NCI-H774 (cell line): ENCODE results near the gene HENMT1.
"Not testable (repeated sequence)": the region's sequence is repeated elsewhere in the genome, so short reads cannot be mapped to it uniquely, and the experiment has no call there.

ENCODE experiments used
- DNase-seq: peaks from one replicate; lab custom pipeline; 2025; lab: John Stamatoyannopoulos, UW

Gene HENMT1

DNA sequence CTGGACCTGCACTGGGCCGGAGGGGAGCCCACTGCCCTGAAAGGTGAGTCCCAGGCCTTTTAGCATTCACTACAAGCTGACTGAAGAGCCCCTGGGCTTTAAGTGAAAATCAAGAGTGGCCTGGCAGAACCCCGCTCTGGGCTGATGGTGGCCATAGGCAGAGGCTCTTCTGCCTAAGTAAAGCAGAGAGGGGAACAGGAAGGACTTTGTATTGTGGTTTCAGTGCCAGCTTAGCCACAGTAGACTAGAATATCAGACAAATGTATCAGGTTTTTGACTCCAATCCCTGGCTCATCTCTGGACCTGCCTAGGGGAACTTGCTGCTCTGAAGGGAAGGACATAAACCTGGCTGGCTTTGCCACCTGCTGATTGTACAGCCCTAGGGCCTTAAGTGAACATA lies 10.2 kb upstream of the HENMT1 start:
- no peak for DNase-seq

DNA sequence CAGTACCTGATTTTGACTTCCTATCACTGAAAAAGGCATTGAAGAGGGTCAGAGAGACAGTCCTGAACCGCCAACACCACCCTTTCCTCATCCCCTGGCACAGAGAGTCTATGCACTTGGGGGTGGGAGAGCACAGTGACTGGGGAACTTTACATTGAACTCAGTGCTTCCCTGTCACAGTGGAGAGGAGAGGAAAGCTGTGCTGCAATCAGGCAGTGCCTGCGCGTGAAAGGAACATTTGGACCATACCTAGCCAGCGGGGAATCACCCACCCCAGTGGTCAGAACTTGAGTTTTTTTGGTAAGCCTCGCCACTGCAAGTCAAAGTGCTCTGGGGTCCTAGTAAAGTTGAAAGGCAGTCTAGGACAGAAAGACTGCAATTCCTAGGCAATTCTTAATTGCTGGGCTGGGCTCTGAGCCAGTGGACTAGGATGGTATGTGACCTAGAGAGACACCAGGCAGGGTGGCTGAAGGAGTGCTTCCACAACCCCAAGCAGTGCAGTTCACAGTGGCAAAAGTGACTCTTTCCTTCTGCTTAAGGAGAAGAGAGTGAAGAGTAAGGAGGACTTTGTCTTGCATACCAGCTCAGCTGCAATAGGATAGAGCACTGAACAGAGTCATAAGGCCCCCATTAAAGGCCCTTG lies 9.4 kb upstream of the HENMT1 start:
- DNase-seq = no peak

DNA sequence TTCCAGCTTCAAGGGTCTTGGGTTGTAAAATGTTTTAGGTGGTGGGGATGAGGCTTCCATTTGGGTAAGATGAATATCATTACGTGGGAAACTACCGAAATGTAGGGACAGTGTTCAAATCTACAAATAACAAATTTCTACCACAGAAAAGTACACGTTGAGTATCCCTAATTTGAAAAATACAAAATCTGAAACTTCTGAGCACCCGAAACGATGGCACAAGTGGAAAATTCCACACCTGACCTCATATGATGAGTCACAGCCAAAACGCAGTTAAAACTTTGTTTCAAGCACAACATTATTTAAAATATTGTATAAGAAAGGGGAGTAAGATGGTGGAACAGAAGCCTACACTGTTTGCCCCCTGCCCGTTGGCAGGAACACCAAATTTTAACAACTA lies 8.8 kb upstream of the HENMT1 start:
- DNase-seq = no peak

DNA sequence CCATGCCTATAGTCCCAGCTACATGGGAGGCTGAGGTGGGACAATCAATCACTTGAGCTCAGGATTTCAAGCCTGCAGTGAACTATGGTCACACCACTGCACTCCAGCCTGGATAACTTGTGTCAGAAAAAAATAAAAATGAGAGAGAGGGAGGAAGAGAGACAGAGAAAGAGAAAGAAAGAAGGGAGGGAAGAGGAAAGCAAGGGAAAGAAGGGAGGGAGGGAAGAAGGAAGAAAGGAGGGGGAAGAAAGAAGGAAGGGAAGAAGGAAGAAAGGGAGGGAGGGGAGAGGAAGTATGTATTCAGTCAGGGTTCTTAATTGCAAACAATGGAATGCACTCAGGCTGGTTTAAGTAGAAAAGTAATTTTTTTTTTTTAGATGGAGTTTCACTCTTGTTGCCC lies 7.9 kb upstream of the HENMT1 start:
- DNase-seq = no peak

DNA sequence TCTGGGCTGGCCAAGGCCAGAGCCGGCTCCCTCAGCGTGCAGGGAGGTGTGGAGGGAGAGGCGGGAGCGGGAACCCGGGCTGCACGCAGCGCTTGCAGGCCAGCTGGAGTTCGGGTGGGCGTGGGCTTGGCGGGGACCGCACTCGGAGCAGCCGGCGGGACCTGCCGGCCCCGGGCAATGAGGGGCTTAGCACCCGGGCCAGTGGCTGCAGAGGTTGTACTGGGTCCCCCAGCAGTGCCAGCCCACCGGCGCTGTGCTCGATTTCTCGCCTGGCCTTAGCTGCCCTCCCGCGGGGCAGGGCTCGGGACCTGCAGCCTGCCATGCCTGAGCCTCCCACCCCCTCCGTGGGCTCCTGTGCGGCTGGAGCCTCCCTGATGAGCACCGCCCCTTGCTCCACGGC lies 6.5 kb upstream of the HENMT1 start:
- not testable (repeated sequence) for DNase-seq

DNA sequence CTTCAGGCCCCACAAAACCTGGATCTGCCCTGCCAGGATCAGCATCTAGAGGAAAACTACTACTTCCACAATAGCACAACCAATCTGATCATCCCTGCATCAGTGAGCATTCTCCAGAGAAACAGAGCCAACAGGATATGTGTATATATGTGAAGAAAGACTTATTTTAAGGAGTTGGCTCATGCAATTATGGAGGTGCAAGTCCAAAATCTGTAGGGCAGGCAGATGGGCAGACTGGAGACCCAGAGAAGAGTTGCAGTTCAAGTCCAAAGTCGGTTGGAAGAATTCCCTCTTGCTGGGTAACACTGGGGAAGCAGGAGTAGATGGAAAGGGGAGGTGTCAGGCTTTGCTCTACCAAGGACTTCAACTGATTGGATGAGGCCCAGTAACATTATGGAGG lies 4.9 kb upstream of the HENMT1 start:
- no peak for DNase-seq

DNA sequence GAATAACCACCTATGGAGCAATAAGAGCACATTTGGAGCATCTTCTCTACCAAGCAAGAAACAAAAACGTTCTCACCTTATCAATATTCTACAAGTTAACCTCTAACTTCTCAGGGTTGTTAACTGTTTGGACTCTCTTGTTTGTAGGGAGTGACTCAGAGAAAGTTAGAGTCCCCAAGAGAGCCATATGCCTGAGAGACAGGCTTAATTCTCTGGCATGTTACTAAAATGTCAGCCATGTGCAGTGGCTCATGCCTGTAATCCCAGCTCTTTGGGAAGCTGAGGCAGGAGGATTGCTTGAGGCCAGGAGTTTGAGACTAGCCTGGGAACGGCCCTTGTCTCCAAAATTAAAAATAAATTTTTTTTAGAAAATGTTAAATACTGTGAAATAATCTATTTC lies 4.2 kb upstream of the HENMT1 start:
- no peak for DNase-seq

DNA sequence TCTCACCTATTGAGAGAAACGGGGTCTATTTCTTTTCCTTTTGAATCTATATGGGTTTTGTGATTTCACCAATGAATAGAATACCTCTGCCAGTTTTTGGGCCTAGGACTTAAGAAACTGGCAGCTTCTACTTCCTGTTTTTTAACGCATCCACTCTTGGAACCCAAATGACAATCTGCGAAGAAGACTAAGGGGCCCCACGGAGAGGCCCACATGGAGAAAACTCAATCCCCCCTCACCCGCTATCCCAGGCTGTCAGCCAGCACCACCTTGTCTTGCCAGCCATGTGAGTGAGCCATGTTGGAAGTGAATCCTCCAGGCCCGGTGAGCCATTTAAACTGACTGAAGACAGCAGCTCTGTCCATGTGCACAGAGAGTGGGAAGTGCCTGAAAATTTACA lies 3.6 kb upstream of the HENMT1 start:
- no peak for DNase-seq

DNA sequence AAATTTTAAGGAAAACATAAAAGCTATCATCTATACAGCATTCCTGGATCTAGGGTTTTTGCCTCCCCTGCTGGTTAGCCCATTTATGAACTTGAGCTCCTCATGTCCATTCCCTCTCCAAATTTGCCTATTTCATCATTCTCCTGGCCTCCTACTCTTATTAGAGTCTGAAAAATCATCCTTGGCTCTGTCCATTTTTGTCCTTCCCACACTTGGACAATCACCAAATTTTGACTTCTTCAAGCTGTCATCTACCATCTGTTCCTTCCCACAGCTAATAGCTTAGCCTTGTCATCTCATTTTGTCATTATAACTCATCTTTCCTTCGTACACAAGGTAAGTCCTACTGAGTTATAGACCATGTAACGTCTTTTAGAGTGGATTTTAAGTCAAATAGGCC lies 2.2 kb upstream of the HENMT1 start:
- no peak for DNase-seq

DNA sequence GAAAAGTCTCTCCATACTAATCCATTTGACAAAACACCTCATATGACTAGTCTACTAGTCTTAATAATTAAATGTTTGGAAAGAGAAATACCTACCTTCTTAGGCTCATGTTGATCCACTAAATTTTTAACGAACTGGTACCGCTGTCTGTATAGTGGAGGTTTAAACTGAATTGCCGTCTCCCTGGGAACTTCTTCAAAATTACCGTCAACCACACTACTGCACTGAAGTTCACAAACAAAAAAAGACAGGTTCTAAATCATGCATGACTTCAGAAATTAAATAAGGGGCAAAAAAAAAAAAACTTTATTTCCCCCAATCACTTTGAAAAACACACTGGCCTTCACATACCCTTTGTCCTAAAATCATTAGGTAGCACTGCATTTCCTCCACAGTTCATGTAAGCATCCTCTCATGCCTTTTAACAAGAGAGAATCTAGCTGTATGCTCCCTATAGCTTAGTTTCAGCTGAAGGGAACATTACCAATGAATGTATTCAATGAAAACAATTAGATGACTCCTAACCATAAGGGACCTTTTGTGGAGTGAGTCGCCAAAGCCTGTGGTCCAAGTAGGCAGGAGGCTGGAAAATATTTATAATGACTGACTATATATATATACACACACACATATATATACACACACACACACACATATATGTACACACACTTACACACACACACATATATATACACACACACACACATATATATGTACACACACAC lies 3.4 kb downstream of the HENMT1 start:
- DNase-seq = no peak

DNA sequence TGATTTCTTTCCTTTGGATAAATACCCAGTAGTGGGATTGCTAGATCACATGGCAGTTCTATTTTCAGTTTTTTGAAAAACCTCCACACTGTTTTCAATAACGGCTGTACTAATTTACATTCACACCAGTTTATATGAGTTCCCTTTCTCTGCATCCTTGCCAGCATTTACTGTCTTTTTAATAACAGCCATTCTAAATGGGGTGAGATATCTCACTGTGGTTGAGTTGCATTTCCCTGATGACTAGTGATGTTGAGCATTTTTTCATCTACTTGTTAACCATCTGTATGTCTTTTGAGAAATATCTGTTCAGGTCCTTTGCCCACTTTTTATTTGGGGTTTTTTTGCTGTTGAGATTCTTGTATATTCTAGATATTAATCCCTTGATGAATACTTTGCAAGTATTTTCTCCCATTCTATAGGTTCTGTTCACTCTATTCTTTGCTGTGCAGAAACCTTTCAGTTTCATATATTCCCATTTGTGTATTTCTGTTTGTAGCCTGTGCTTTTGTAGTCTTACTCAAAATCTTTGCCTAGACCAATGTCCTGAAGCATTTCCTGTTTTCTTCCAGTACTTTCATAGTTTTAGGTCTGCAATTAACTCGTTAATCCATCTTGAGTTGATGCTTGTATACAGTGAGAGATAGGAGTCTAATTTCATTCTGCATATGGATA lies 7.3 kb downstream of the HENMT1 start:
- DNase-seq = no peak

DNA sequence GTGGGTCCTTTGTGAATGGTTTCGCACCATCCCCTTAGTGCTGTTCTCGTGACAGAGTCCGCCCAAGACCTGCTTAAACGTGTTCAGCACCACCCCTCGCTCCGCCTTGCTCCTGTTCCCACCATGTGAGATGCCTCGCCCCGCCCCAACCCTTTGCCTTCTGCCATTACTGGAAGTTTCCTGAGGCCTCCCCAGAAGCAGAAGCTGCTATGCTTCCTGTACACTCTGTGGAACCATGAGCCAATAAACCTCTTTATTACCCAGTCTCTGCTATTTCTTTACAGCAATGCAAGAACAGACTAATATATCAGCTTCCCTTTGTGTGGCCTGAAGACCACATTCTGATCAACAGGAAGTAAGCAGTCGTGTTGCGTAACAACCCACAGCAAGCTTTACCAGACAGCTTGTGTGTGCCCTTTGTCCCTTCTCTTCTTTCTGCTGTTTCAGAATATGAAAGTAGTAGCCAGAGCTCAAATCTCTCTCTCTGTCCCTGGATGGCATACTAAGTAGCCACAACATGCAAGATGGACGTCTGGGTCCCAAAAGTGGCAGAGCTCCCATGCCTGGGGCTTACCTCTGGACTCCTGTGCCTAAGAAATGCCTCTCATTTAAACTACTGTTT lies 14.1 kb downstream of the HENMT1 start:
- DNase-seq = no peak

DNA sequence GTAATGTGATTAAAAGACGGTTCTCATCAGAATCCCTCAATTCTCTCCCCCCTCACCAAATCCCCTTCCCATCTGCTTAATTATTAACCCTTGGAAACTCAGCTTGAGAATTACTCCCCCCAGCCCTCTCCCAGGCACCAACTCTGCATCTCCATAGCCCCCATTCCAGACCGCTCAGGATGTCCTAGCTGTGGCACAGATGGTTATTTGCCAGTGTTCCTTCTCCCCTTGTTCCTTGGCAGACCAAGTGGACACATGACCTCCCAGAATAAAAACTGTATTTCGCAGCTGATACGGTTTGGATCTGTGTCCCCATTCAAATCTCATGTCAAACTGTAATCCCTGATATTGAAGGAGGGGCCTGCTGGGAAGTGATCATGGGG lies 14.6 kb downstream of the HENMT1 start:
- DNase-seq = no peak

DNA sequence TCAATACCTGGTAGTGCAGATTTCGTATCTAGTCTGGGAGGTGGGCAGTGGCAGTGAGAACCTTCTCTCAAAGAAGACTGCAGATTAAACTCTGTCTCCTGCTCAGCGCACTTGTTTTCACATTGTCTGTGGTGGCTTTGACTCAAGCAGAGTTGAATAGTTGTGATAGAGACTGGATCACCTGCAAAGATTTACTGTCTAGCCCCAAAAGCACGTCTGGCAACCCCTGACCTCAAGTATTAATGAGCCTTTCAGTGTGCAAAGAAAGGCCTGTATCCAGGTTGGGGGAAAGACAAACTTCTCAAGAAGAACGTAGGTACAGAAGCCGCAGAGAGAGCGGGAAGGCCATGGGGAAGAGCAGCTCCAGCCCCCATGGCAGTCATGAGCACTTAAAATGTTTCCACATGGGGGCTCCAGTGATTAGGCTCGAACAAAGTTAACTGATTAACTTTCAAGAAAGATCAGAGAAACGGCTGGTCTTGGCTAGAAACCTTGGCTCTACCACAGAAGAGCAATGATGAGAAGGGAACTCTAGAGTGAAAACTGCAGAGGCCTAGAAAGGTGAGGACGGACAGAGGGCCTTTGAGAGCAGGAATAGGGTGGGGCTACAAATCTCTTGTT lies 15.2 kb downstream of the HENMT1 start:
- DNase-seq = no peak

DNA sequence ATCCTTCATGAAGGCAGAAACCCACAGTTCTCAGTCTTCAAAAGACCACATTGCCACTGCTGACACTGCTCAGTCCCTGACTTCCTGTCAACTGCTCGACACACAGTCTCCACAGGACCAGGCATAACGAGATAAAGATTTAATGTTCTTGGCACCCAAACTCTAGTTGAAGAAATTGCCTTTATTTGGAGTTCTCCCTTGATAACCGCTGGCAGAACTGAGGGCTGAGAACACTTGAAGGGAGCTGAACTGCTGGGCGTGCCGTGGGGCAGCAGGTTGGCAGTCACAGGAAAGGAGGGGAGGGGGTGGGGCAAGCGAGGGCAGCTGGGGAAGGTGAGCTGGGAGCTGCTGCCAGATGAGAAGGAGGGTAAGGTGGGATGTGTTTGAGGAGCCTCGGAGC lies 15.9 kb downstream of the HENMT1 start:
- no peak for DNase-seq

DNA sequence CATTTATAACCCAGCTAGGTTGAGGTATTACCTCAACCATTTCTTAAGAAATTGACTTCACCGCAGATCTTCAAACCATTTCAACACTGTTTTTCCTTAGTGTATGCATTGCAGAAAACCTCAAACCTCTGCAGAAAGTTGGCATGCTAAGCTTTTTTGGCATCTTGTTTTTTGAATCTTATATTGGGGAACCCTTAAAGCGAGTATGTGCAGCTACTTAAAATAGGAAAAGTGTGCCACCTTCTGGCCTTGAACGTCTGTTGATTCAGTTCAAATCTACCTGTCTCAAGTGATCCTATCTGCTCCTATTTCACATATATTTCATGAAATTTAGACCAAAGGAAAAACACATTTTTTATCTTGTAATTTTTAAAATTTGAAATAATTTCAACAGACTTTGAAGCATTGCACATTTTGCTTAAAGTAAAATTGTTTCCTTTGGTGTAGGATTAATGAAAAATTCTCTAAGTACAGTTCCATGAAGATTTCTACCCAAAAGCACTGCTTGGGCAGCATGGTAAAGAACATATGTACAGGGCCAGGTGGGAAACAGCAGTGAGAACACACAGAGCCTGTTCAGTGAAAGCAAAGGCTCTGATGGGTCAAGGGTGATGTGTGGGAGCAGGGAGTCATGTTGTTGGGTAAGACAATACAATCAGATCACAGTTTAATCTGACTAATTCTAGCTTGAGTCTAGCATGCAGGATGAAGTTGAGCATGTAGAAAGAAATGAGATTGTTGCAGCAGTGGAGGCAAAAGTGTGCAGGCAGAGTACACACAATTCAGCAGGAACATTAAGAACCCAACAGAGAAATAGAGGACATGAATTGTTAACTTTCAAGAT lies 17.2 kb downstream of the HENMT1 start:
- peak; percentile 43 for DNase-seq

DNA sequence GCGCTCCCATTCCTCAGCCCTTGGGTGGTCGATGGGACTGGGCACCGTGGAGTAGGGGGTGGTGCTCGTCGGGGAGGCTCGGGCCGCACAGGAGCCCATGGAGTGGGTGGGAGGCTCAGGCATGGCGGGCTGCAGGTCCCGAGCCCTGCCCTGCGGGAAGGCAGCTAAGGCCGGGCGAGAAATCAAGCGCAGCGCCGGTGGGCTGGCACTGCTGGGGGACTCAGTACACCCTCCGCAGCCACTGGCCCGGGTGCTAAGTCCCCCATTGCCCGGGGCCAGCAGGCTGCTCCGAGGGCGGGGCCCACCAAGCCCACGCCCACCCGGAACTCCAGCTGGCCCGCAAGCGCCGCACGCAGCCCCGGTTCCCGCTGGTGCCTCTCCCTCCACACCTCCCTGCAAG lies 20.0 kb downstream of the HENMT1 start:
- not testable (repeated sequence) for DNase-seq

DNA sequence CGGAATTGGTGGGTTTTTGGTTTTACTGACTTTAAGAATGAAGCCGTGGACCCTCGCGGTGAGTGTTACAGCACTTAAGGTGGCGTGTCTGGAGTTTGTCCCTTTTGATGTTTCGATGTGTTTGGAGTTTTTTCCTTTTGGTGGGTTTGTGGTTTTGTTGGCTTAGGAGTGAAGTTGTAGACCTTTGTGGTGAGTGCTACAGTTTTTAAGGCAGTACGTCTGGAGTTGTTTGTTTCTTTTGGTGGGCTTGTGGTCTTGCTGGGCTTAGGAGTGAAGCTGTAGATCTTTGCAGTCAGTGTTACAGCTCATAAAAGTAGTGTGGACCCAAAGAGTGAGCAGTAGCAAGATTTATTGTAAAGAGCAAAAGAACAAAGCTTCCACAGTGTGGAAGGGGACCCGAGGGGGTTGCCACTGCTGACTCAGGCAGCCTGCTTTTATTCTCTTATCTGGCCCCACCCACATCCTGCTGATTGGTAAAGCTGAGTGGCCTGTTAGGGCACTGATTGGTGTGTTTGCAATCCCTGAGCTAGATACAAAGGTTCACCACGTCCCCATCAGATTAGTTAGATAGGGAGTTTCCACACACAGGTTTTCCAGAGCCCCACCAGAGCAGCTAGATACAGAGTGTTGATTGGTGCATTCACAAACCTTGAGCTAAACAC lies 20.9 kb downstream of the HENMT1 start:
- no peak for DNase-seq

DNA sequence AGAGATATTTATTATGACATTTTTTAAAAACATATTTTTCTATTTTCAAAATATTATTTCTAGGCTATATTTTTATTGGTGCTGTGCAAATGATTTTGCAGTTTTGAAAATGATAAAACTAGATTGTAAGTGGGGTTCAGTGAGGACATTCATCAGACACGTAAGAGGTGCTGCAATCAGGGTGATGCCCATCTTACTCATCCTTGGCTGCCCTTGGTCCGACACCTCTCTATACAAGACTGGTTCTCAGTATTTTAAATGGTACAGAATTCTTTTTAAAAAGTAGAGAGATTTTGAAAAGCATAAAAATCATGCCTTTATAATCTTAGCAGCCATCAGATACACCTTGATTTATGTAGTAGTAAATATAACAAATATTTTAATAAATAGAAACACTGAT lies 24.0 kb downstream of the HENMT1 start:
- no peak for DNase-seq

DNA sequence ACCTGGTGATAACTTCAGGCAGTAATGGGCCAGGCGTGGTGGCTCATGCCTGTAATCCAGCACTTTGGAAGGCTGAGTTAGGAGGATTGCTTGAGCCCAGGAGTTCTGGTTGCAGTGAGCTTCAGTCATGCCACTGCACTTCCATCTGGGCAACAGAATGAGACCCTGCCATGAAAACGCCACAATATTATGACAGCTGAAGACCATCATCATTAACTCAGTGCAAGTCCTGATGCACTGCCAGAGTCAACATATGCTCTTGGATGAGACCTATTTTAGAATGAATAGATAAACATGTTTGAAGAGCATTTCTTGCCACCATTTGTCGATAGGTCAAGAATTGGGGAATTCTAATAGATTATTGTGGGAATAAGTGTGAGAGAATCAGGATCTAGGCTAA lies 26.4 kb downstream of the HENMT1 start:
- no peak for DNase-seq

DNA sequence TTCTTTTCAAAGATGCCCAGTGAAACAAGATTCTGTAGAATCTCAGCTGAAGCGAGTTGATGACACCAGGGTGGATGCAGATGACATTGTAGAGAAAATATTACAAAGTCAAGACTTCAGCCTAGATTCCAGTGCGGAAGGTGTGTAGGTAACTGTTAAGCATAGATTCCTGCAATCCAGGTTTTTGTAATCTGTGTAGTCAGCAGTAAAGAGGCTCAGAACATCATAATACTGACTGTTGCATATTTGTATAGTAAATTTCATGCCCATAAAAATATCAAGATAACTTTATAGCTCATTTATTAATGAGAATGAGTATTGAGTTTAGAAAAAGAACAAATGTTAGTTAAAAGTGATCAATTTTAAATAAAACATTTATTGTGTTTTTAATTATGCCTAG lies 32.2 kb downstream of the HENMT1 start:
- DNase-seq = no peak
